ENCODE data around the gene SMIM28.

SMIM28 gene

GRCh38 chr6:138372711-138373463, 4.8 kb upstream of the SMIM28 start:
- FAIRE-seq (no peak), DNase-seq (ENCODE audit: low spot score) (no peak)

GRCh38 chr6:138374230-138374629, 3.5 kb upstream of the SMIM28 start:
- FAIRE-seq (no peak), DNase-seq (ENCODE audit: low spot score) (no peak)

GRCh38 chr6:138374815-138375214, 2.9 kb upstream of the SMIM28 start:
- no peak for FAIRE-seq
- DNase-seq (ENCODE audit: low spot score), result no peak

GRCh38 chr6:138377042-138377441, 663 bp upstream of the SMIM28 start:
- no peak for DNase-seq (ENCODE audit: low spot score)
- no peak for FAIRE-seq

DNA sequence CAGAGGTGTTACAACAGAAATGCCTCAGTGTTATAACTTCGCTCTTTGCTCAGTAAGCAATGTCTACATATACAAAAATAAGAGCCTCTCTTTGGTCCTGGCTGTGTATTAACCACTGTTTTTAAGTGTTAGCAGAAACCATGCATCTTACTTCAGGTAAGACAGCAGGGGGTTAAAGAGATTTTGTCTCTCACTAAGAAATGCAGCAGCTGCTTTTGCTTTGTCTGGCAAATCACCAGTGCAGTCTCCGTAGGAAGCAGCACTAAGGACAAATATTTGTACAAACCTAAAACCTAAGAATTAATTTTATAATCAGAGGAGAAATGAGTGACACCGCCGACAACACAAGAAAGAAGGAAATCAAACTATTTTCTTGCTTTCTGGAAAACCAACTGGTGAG, 758 bp downstream of the SMIM28 start:
- no peak for FAIRE-seq

GRCh38 chr6:138382498-138383265, 5.0 kb downstream of the SMIM28 start:
- DNase-seq (ENCODE audit: low spot score), result no peak
- FAIRE-seq, result no peak

More for the DNA sequence above, 758 bp downstream of the SMIM28 start:
- no peak for DNase-seq (ENCODE audit: low spot score)

GRCh38 chr6:138383776-138384175, 6.1 kb downstream of the SMIM28 start:
- DNase-seq (ENCODE audit: low spot score) (no peak), FAIRE-seq (no peak)

DNA sequence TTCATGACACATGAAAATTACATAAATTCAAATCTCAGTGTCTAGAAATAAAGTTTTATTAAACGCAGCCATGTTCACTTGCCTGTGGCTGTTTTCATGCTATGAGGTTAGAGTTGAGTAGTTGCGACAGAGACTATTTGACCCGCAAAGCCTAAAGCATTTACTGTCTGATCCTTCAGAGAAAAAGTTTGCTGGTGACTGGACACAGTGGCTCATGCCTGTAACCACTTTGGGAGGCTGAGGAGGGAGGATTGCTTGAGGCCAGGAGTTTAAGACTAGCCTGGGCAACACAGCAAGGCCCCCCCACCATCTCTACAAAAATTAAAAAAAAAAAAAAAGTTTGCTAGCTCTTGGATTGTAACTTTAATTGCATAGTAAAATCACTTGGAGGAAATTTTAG, 9.2 kb downstream of the SMIM28 start:
- FAIRE-seq (no peak), DNase-seq (ENCODE audit: low spot score) (no peak)

- no peak for FAIRE-seq
- DNase-seq (ENCODE audit: low spot score), result no peak
Observed at GRCh38 chr6:138387577-138388368, 10.1 kb downstream of the SMIM28 start.

- no peak for DNase-seq (ENCODE audit: low spot score)
- no peak for FAIRE-seq
Observed at GRCh38 chr6:138389551-138389950, 11.8 kb downstream of the SMIM28 start.

GRCh38 chr6:138393871-138394783, 16.4 kb downstream of the SMIM28 start:
- FAIRE-seq (no peak), DNase-seq (ENCODE audit: low spot score) (no peak)

GRCh38 chr6:138396709-138397108, 19.0 kb downstream of the SMIM28 start:
- FAIRE-seq (no peak), DNase-seq (ENCODE audit: low spot score) (no peak)

- no peak for DNase-seq (ENCODE audit: low spot score)
Observed at GRCh38 chr6:138397128-138398122, 19.7 kb downstream of the SMIM28 start.

GRCh38 chr6:138400326-138400725, 22.6 kb downstream of the SMIM28 start:
- no peak for FAIRE-seq
- no peak for DNase-seq (ENCODE audit: low spot score)

More at GRCh38 chr6:138397128-138398122, 19.7 kb downstream of the SMIM28 start:
- FAIRE-seq, result no peak

DNA sequence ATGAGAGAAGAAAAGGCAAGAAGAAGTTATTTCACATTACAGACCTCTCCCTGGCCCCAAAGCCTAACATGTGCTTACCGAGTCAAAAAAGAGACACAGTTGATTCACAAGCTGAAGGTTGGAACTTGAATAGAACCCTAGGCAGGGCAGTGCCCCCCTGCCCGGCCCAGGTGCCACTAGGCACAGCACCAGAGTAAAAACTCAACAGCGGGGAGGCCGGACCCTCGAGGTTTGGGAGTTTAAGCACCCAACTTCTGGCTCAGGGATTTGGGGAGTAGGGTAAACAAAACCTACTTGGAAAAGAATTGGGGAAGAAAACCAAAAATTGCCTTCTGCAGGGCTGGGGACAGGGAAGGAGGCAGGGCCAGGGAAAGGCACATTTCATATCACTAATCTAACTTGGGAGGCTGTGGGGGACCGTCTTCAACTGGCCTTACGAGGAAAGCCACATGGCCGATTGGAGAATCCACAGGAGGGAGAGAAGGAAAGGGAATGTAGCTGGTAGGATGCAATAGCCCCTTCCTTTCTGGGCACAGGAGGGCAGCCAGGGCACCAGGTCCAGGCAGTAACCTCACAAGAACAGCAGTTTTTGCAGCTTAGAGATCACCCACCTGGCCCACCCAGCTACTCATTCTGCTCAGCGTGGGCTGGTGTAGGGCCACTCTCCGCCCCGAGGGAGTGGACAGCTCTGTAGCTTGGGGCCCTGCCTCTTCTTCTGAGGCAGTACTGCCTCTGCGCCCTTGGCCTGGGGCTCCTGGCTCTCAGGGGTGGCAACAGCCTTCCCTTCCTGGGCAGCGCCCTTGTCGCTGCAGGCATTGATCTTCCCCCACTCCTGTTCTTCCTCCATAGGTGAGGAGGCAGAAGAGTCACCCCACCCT, 24.5 kb downstream of the SMIM28 start:
- FAIRE-seq, result no peak

DNA sequence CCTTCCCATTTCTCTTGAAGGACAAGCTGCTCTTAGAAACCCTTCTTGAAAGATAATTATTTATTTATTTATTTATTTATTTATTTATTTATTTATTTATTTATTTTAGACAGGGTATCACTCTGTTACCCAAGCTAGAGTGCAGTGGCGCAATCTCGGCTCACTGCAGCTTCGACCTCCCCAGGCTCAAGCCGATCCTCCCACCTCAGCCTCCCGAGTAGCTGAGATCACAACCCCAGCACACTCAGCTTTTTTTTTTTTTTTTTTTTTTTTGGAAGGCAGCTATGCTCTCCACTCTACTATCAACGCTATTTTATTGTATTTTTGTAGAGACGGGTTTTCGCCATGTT, 25.1 kb downstream of the SMIM28 start:
- FAIRE-seq (no peak), DNase-seq (ENCODE audit: low spot score) (no peak)

More for the DNA sequence above, 24.5 kb downstream of the SMIM28 start:
- DNase-seq (ENCODE audit: low spot score), result no peak

DNA sequence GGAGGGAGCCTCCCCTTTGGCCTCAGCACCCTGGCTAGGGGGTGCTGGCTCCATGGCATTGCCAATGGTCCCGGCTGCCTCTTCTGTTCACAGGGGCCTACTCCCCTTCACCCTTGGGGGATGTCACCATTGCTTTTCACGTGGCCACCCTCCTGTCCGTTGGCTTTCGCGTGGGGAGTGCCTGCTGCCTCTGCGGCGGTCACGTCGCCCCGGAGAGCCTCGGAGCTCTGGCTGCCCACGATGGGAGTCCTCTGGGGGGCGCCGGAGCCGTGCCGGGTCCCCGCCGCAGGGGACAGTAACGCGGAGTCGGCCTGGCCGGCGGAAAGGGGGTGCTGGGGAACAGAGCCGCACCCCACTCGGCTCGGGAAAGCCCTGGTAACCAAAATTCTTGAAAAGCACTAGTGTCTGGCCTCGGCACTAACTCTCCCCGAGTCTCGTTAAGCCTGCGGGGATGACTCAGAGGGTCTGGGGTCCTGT, 25.7 kb downstream of the SMIM28 start:
- FAIRE-seq (no peak), DNase-seq (ENCODE audit: low spot score) (peak; percentile 58)
